Lung (tissue), 12 donors: Measurements from ENCODE around the gene FOXO3. TPM values are rescaled to one million over a fixed set of nuclear protein-coding genes. Genes with fewer than 3 reads are reported as not detected.

Experiments used
- ATAC-seq: fragments of 200-7000 bp; cut with Tn5 transposase; one replicate; pipeline ENCODE4 v1.9.1; 2020; ENCODE audit warnings: moderate number of reproducible peaks; ENCODE audit not compliant: insufficient read depth, low FRiP score
- DNase-seq, 3 donors: peaks; one replicate each; pipeline ENCODE4 v3.0.0-alpha.2; 2013 to 2017
- H3K27ac ChIP-seq, 2 donors: one replicate each; pipeline ENCODE4 v1.5.1; 2013; ENCODE audit warnings: mild to moderate bottlenecking in 2 of 2, moderate library complexity in 2 of 2, control low read depth in 1 of 2, inconsistent platforms in 1 of 2, low read depth in 1 of 2, low read length in 1 of 2
- H3K27me3 ChIP-seq, 3 donors: one replicate each; pipeline ENCODE4 v1.5.1; 2013; ENCODE audit warnings: low read length in 2 of 3; ENCODE audit not compliant: control insufficient read depth in 3 of 3, insufficient read depth in 3 of 3
- H3K36me3 ChIP-seq, 4 donors: one replicate each; pipeline ENCODE4 v1.5.1; 2013; ENCODE audit warnings: low read length in 4 of 4, mild to moderate bottlenecking in 1 of 4, moderate library complexity in 1 of 4; ENCODE audit not compliant: control insufficient read depth in 4 of 4, insufficient read depth in 4 of 4
- H3K4me1 ChIP-seq, 5 donors: one replicate each; pipeline ENCODE4 v1.5.1; 2013; ENCODE audit warnings: low read length in 5 of 5, mild to moderate bottlenecking in 2 of 5, moderate library complexity in 1 of 5; ENCODE audit not compliant: control insufficient read depth in 5 of 5, insufficient read depth in 5 of 5
- H3K4me3 ChIP-seq: one replicate; pipeline ENCODE4 v1.5.1; 2013; ENCODE audit warnings: mild to moderate bottlenecking, control low read depth, moderate library complexity
- H3K9ac ChIP-seq, 2 donors: one replicate each; pipeline ENCODE4 v1.5.1; 2013; ENCODE audit warnings: low read length in 2 of 2, control low read depth in 1 of 2; ENCODE audit not compliant: insufficient read depth in 1 of 2
- H3K9me3 ChIP-seq, 4 donors: one replicate each; pipeline ENCODE4 v1.5.1; 2013; ENCODE audit warnings: low read length in 3 of 4, mild to moderate bottlenecking in 1 of 4, moderate library complexity in 1 of 4; ENCODE audit not compliant: control insufficient read depth in 4 of 4, insufficient read depth in 3 of 4
- CTCF ChIP-seq: IDR thresholded peaks from 2 replicates; pipeline ENCODE4 v1.5.1; 2012; ENCODE audit warnings: mild to moderate bottlenecking; ENCODE audit errors: control extremely low read depth, extremely low read depth
- WGBS, 2 donors: extraction: QIAGEN DNeasy Blood & Tissue Kit; methylation state at CpG; one replicate each; pipeline ENCODE4 v1.1.7; 2013; 5-methylcytosine and 5-hydroxymethylcytosine counted together
- polyA plus RNA-seq, 2 donors: library from polyadenylated mRNA; stranded (reverse); fragments of 200-250 nt; gene quantifications; one replicate each; pipeline ENCODE4 v1.2.1, GENCODE V29; 2013
- total RNA-seq, 2 donors: library from RNA; depleted of rRNA in 1 of 2; stranded (reverse); fragments of >200 nt in 1 of 2; gene quantifications; one replicate each; pipeline ENCODE4 v1.2.1, GENCODE V29; 2014 to 2021
- donor health status: control.
- donor health status: control.
- donor health status: Bipolar disorder and iron deficiency.
- donor health status: healthy.
- donor health status: DM: yes; HTN: yes; CAD: no.

The FOXO3 gene
- total and polyA plus RNA-seq, 4 donors = 12.1 to 101 (median 40.0) TPM

- WGBS, 2 donors = 74 to 78% methylated on average over 9 of the region's 9 CpGs
- Histone ChIP-seq H3K4me1 (peaks cover 0 to 62% (median 35%) of the 10 kb centered on the region in 5 donors), H3K27ac (peak overlapping the region in 1 of 2 donors; percentile 34), H3K4me3 (no peak overlapping the region), H3K36me3 (no peaks in the 10 kb centered on the region), H3K9ac (peak overlapping the region in 1 of 2 donors; percentile 33), H3K27me3 (no peaks in the 10 kb centered on the region), H3K9me3 (no peaks in the 10 kb centered on the region)
- TF ChIP-seq CTCF = no peak
- ATAC-seq (no peak), DNase-seq (peak; percentile 66 to 89 (median 88))
Observed at GRCh38 chr6:108714766-108715414, 154.2 kb downstream of the FOXO3 start.

GRCh38 chr6:108715832-108716231, 155.1 kb downstream of the FOXO3 start:
- Histone ChIP-seq H3K9me3 (no peaks in the 10 kb centered on the region), H3K4me1 (peaks cover 0 to 53% (median 31%) of the 10 kb centered on the region in 5 donors), H3K27ac (no peak overlapping the region), H3K36me3 (no peaks in the 10 kb centered on the region), H3K4me3 (no peak overlapping the region), H3K9ac (no peak overlapping the region), H3K27me3 (no peaks in the 10 kb centered on the region)
- DNase-seq (peak in 2 of 3 donors; percentile 50 to 64), ATAC-seq (peak; percentile 38)
- WGBS, 2 donors = 77 to 83% methylated on average over 5 of the region's 5 CpGs
- no peak for TF ChIP-seq CTCF

GRCh38 chr6:108716801-108717791, 156.4 kb downstream of the FOXO3 start:
- TF ChIP-seq CTCF = no peak
- Histone ChIP-seq H3K9ac (no peak overlapping the region), H3K27ac (no peak overlapping the region), H3K4me3 (no peak overlapping the region), H3K9me3 (no peaks in the 10 kb centered on the region), H3K36me3 (no peaks in the 10 kb centered on the region), H3K27me3 (no peaks in the 10 kb centered on the region), H3K4me1 (peaks cover 0 to 41% (median 25%) of the 10 kb centered on the region in 5 donors)
- DNase-seq = no peak
- ATAC-seq = no peak
- 93 to 95% methylated on average over 39 of the region's 39 CpGs for WGBS, 2 donors
